Breast epithelium (tissue), 3 donors: Measurements from ENCODE around the gene GP9.

Experiments used
- POLR2A ChIP-seq: fragments of 450-650 bp; IDR thresholded peaks from one replicate; pipeline ENCODE4 v1.6.1; 2016; ENCODE audit warnings: antibody characterized with exemption, mild to moderate bottlenecking, moderate library complexity
- TF ChIP-seq, protein P1 (sequence below), 3 donors: fragments of 450-650 bp; IDR thresholded peaks; one replicate each; pipeline ENCODE4 v1.5.1; 2016 to 2017; ENCODE audit warnings: antibody characterized with exemption in 3 of 3, mild to moderate bottlenecking in 3 of 3, moderate library complexity in 3 of 3

DNA sequence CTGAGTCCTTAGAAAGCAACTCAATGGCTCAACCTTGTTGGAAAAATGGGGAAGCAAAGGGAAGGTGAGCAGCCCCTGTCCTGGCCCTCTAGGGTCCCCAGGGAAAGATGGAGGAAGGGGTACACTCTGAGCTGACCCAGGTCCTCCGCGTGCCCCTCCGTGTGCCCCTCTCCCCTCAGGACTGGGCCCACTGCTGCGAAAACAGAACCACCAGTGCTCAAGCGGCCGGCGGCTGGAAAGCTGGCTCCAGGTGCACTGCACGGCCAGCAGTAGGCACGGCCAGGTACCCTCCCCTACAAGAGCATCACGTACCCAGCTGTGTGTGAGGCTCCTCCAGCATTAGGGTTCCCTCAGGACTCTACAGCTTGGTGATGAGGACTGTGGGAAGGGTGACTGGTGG is 34.7 kb downstream of the GP9 start:
- TF ChIP-seq, protein P1, sequence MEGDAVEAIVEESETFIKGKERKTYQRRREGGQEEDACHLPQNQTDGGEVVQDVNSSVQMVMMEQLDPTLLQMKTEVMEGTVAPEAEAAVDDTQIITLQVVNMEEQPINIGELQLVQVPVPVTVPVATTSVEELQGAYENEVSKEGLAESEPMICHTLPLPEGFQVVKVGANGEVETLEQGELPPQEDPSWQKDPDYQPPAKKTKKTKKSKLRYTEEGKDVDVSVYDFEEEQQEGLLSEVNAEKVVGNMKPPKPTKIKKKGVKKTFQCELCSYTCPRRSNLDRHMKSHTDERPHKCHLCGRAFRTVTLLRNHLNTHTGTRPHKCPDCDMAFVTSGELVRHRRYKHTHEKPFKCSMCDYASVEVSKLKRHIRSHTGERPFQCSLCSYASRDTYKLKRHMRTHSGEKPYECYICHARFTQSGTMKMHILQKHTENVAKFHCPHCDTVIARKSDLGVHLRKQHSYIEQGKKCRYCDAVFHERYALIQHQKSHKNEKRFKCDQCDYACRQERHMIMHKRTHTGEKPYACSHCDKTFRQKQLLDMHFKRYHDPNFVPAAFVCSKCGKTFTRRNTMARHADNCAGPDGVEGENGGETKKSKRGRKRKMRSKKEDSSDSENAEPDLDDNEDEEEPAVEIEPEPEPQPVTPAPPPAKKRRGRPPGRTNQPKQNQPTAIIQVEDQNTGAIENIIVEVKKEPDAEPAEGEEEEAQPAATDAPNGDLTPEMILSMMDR (IDR thresholded peaks at IDR 0.05), result no peak
- no peak for TF ChIP-seq POLR2A
